Measurements from ENCODE around the gene MPI. TPM values are rescaled to one million over a fixed set of nuclear protein-coding genes. Genes with fewer than 3 reads are reported as not detected.

MPI gene, protein sequence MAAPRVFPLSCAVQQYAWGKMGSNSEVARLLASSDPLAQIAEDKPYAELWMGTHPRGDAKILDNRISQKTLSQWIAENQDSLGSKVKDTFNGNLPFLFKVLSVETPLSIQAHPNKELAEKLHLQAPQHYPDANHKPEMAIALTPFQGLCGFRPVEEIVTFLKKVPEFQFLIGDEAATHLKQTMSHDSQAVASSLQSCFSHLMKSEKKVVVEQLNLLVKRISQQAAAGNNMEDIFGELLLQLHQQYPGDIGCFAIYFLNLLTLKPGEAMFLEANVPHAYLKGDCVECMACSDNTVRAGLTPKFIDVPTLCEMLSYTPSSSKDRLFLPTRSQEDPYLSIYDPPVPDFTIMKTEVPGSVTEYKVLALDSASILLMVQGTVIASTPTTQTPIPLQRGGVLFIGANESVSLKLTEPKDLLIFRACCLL
- total RNA-seq = 10 to 100 TPM; 27.6 to 73.1 (median 32.5) TPM

DNA sequence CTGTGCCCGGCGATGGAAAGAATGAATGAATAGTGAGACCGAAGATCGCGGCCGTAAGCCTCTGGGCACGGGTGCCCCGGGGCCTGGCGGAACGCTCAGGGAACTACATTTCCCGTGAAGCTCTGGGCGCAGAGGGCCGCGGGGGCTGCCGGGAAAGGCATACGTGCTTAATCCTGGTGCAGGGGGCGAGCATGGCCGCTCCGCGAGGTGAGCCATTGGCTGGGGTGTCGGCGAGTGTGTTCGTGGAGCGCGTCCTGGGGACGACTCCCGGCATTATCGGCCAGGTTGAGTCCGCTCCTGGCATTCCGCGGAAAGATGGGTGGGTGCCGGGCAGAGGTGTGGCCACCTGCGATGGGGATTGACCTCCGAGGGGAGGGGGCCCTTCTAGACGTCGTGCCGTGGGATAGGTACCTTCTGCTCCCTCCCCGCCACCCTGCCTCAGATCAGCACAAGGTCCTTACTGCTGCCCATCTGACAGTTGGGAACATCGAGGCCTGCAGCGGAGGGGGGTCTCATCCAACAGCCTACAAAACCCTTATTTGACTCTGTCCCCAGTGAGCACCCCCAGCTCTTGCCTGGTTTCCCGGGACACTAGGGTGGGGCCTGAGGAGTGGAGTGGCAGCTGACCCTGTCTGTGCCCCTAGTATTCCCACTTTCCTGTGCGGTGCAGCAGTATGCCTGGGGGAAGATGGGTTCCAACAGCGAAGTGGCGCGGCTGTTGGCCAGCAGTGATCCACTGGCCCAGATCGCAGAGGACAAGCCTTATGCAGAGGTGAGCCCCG, at the start of gene MPI:
MPI (plus strand) TSS at position 160 of the 782 bp plus-strand sequence; CDS start at position 192, 32 bp downstream.
- 1 to 3% methylated on average over 35 to 39 of the region's 47 CpGs for WGBS, 2 donors
- intact Hi-C loops (cut with DNase I; ENCODE audit: low total_unique reads) = loop anchor here (10.0 kb wide), 1 partner anchor 45 kb away; the partner anchor contains the start of gene ULK3
- H3K4me3 ChIP-seq (ENCODE audit: low read depth, poor library complexity, severe bottlenecking) = peak within 1 kb of the TSS; percentile 74
- TF ChIP-seq, protein P1, sequence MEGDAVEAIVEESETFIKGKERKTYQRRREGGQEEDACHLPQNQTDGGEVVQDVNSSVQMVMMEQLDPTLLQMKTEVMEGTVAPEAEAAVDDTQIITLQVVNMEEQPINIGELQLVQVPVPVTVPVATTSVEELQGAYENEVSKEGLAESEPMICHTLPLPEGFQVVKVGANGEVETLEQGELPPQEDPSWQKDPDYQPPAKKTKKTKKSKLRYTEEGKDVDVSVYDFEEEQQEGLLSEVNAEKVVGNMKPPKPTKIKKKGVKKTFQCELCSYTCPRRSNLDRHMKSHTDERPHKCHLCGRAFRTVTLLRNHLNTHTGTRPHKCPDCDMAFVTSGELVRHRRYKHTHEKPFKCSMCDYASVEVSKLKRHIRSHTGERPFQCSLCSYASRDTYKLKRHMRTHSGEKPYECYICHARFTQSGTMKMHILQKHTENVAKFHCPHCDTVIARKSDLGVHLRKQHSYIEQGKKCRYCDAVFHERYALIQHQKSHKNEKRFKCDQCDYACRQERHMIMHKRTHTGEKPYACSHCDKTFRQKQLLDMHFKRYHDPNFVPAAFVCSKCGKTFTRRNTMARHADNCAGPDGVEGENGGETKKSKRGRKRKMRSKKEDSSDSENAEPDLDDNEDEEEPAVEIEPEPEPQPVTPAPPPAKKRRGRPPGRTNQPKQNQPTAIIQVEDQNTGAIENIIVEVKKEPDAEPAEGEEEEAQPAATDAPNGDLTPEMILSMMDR (IDR thresholded peaks at IDR 0.05) = no peak
- peak; percentile 68 to 96 for DNase-seq (ENCODE audit: low spot score in 2 of 2)

DNA sequence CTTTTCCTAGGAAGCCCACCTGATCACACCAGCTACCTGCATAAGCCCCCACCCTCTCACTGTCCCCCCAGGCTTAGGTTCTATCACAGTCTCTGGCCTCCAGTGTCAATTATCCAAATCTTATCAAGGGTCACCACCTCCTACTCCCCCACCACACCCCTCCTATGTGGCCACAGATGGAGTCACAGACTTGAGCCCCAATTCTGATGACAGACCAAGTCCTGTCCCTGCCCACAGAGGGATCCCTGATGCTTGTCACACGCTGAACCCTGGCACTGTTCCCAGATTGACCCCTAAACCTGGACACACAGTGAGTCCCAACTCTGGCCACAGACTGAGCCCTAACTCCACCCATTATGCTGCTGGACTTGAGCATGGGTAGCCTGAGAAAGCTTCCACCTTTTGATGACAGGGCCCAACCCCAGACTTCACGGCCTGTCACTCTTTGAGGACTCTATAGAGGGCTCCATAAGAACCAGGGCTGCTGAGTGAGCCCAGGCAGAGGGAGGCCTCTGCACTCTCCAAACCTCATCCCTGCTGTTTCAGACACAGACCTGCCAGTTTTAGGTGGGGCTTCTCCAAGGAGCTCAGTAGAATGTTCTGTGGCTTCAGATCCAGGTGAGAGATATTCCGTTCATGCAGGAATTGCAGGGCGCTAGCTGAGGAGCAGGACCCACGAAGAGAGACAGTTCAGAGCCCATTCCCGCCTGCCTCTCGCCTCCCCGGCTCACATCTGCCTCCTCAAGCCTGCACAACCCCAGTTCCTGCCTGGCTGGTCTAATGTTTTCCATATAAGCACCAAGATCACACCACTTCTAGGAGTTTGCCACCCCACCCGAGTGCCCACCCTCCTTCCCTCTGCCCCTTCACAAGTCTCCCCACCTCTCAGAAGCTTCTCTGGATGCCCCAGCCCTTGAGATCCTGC, 48.7 kb upstream of the MPI start:
- no peak overlapping the region for H3K4me3 ChIP-seq (ENCODE audit: low read depth, poor library complexity, severe bottlenecking)
- intact Hi-C loops (cut with DNase I; ENCODE audit: low total_unique reads) = loop anchor here (10.0 kb wide), 1 partner anchor 54 kb away; the partner anchor contains the start of gene MPI
- no peak for DNase-seq (ENCODE audit: low spot score in 2 of 2)
- WGBS, 2 donors = 79 to 86% methylated on average over 9 of the region's 9 CpGs
- TF ChIP-seq, protein P1 (IDR thresholded peaks at IDR 0.05) = no peak
- no peak for TF ChIP-seq POLR2A (IDR thresholded peaks at IDR 0.05)

DNA sequence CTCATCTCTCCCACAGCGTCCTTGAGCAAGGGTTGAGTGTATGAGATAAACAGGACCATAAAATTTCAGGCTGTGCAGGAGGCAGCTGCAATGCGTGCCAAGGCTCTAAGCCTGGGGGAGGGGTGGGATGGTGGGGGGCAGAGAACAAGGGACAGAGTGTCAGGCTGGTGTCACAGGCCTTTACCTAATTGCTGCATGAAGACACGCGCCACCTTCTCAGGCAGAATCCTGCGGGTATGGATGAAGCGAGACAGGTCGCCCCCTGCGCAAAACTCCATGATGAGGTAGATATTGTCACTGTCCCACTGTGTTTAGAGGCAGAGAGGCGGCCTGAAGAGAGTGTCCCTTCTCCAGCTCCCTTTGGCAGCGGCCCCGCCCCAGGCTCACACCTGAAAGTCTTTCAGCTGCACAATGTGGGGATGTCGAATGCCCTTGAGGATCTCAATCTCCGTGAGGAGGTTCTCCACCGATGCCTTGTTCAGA, 47.9 kb upstream of the MPI start:
- TF ChIP-seq, protein P1 (IDR thresholded peaks at IDR 0.05) = no peak
- no peak for TF ChIP-seq POLR2A (IDR thresholded peaks at IDR 0.05)
- DNase-seq (ENCODE audit: low spot score in 2 of 2) = no peak
- 72 to 84% methylated on average over 14 of the region's 14 CpGs for WGBS, 2 donors
- intact Hi-C loops (cut with DNase I; ENCODE audit: low total_unique reads) = loop anchor here (10.0 kb wide), 1 partner anchor 53 kb away; the partner anchor contains the start of gene MPI
- no peak overlapping the region for H3K4me3 ChIP-seq (ENCODE audit: low read depth, poor library complexity, severe bottlenecking)

DNA sequence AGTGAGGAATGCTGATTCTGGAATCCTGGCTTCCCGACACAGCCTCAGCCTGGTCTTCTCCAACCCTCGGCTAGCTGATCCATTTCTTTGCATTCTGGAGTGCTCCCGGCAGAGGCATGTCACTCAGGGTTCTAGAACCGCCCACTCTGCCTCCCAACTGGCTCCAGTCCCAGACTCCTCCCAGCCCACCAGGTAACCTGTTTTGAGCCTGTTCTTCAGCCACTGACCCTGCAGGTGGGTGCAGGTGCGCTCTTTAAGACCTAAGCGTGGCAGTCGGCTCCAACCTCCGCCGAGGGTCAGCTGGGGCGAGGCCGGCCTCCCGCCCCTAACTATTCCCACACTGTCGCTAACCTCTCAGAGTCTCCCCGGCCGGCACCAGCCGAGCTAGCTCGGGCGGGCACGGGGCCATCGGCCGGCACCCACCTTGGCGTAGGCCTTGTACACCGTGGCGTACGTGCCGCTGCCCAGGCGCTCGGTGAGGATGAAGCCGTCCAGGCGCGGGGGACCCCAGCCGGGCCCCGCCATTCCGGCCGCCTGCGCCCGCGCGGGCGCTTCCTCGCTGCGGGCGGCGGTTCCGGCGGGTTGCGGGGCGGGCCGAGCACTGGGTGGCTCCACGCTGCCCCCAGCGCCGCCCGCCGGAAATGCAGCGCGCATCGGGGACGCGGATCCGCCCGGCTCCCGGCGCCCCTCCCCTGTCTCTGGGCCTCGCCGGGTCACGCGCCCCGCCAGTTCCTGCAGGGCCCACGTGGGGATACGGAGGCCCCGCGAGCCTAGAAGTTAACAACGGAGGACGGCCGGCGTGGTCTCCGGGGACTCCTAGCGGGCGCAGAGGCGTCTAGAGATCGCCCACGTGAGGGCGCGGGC, 47.0 kb upstream of the MPI start, which contains the start of gene ULK3:
ULK3 (minus strand) TSS at position 576 of the 864 bp plus-strand sequence; CDS start at position 525, 51 bp downstream.
- 1 to 2% methylated on average over 19 to 38 of the region's 84 CpGs for WGBS, 2 donors
- TF ChIP-seq, protein P1 (IDR thresholded peaks at IDR 0.05) = no peak
- no peak for TF ChIP-seq POLR2A (IDR thresholded peaks at IDR 0.05)
- intact Hi-C loops (cut with DNase I; ENCODE audit: low total_unique reads) = loop anchor here (10.0 kb wide), 1 partner anchor 52 kb away; the partner anchor contains the start of gene MPI
- peak; percentile 88 to 98 for DNase-seq (ENCODE audit: low spot score in 2 of 2)
- peak within 1 kb of the TSS; percentile 78 for H3K4me3 ChIP-seq (ENCODE audit: low read depth, poor library complexity, severe bottlenecking)

Measured in lower leg skin (tissue), 4 donors.